Mucosa of rectum (tissue), 2 donors: Measurements from ENCODE around the gene PRPF6.
A peak's percentile ranks its signal among the peaks of the same experiment; 100 is the strongest.

ENCODE experiments used
- H3K27ac ChIP-seq, 2 donors: one replicate each; pipeline ENCODE4 v1.7.0; 2013; ENCODE audit warnings: inconsistent platforms in 2 of 2, low read depth in 2 of 2, low read length in 2 of 2
- H3K27me3 ChIP-seq, 2 donors: one replicate each; pipeline ENCODE4 v1.7.0; 2013; ENCODE audit warnings: low read length in 2 of 2; ENCODE audit not compliant: control insufficient read depth in 2 of 2, insufficient read depth in 2 of 2
- H3K36me3 ChIP-seq, 2 donors: one replicate each; pipeline ENCODE4 v1.7.0; 2013; ENCODE audit warnings: low read length in 2 of 2; ENCODE audit not compliant: control insufficient read depth in 2 of 2, insufficient read depth in 2 of 2
- H3K4me1 ChIP-seq, 2 donors: one replicate each; pipeline ENCODE4 v1.7.0; 2013; ENCODE audit warnings: low read length in 2 of 2, mild to moderate bottlenecking in 1 of 2; ENCODE audit not compliant: control insufficient read depth in 2 of 2, insufficient read depth in 2 of 2
- H3K4me3 ChIP-seq, 2 donors: one replicate each; pipeline ENCODE4 v1.7.0; 2013; ENCODE audit warnings: low read length in 2 of 2
- H3K9ac ChIP-seq, 2 donors: one replicate each; pipeline ENCODE4 v1.7.0; 2013; ENCODE audit warnings: low read length in 2 of 2, low read depth in 1 of 2, mild to moderate bottlenecking in 1 of 2
- H3K9me3 ChIP-seq, 2 donors: one replicate each; pipeline ENCODE4 v1.7.0; 2013; ENCODE audit warnings: low read length in 2 of 2; ENCODE audit not compliant: control insufficient read depth in 2 of 2
- donor health status: healthy.
- donor health status: Normal muscosa, but diverticular disease.

PRPF6 gene

GRCh38 chr20:64035933-64036345 is 55.0 kb downstream of the PRPF6 start, which contains the start of gene C20orf204:
Gene C20orf204 (plus strand): TSS chr20:64036182. CDS start chr20:64036324, 142 bp downstream.
- Histone ChIP-seq H3K4me1 (peaks cover 10 to 14% of the 10 kb centered on the region in 2 donors), H3K9ac (no peak within 1 kb of the TSS), H3K9me3 (no peaks in the 10 kb centered on the region), H3K36me3 (peaks cover 24 to 32% of the 10 kb centered on the region in 2 donors), H3K27ac (no peak within 1 kb of the TSS), H3K4me3 (no peak within 1 kb of the TSS), H3K27me3 (peaks cover 21 to 53% of the 10 kb centered on the region in 2 donors)

DNA sequence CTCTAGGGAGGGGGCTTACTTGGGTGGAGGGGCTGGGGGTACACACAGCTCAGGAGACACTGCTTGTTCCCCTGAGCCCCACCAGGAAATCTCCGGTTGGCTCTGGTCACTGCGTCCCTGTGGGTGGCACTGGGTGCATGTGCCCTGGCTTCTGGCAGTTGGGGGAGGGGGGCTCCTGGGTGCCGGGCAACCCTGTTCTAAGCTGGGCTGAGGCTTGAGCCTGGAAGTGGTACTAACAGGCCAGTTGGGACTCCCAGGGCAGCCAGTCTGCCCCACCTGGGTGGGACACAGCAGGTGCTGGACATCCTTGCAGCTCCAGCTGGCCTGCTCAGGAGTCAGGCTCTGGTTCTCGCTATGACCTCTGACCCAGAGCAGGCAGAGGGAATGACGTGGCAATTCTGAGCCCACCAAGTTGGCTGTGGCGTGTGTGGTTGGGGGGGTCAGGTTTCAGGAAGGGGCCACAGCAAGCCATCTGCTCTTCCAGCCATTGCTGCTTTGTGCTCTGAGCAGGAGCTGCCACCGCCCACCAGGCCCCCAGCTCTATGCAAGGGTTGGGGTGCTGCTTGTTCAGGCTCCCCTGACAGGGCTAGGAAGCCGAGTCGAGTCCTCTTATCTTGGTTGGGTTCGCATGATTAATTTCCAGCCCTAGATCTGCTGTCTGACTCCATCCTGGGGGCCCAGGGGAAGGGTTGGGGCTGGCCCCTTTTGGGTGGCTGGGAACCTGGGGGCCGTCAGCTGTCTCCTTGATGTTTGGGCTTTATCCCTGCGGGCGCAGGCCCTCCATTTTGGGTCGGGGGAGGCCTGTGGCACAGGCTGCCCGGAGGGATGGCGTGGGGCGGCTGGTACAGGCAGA is 55.6 kb downstream of the PRPF6 start:
- Histone ChIP-seq H3K36me3 (peaks cover 24 to 32% of the 10 kb centered on the region in 2 donors), H3K4me3 (no peak overlapping the region), H3K27ac (no peak overlapping the region), H3K9ac (no peak overlapping the region), H3K9me3 (no peaks in the 10 kb centered on the region), H3K4me1 (peaks cover 10 to 13% of the 10 kb centered on the region in 2 donors), H3K27me3 (peaks cover 26 to 57% of the 10 kb centered on the region in 2 donors)

DNA sequence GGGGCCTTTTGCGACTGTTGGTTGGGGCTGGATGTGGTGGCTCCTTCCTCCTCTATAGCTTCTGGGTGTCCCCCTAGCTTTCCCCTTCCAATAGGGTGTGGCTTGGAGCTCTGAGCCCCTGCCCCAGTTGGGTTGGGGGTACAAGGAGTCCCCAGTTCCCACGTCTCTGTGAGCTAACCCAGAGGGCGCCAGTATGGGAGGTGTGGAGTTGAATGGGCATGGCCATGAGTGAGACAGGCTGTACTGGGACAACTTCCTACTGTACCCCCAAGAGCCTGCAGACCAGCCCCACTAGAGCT is 56.2 kb downstream of the PRPF6 start:
- peaks cover 27 to 62% of the 10 kb centered on the region in 2 donors for H3K27me3 ChIP-seq
- no peak overlapping the region for H3K27ac ChIP-seq
- no peaks in the 10 kb centered on the region for H3K9me3 ChIP-seq
- H3K4me3 ChIP-seq: no peak overlapping the region
- H3K9ac ChIP-seq: no peak overlapping the region
- peaks cover 10 to 13% of the 10 kb centered on the region in 2 donors for H3K4me1 ChIP-seq
- peaks cover 19 to 27% of the 10 kb centered on the region in 2 donors for H3K36me3 ChIP-seq

DNA sequence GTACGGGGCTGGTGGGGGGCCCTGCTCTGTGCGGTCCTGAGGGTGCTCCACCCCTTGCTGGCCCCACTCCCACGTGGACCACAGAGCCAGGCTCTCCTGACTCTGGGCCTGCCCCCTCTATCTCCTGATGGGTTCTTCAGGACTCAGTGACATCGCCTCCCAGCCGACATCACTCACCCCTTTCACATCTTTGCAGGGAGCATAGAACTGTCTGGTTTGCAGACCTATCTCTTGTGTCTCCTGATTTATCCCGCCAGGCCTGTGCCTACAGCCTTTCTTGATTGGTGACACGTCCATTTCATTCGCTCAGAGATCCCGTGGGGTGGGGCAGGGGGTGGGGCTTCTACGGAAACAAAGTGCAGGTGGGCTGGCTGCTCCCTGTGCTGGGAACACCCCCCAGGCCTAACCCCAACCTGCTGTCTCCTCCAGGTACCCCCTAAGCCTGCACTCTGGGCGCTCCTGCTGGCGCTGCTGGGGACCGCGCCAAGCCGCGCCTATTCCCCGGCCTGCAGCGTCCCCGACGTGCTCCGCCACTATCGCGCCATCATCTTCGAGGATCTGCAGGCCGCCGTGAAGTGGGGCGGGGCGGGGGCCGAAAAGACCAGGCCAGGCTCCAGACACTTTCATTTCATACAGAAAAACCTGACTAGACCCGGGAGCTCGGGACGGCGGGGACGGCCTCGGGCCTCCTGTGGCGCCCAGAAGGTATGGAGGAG is 56.7 kb downstream of the PRPF6 start:
- Histone ChIP-seq H3K27ac (no peak overlapping the region), H3K4me3 (no peak overlapping the region), H3K4me1 (peaks cover 10 to 15% of the 10 kb centered on the region in 2 donors), H3K9me3 (no peaks in the 10 kb centered on the region), H3K36me3 (peaks cover 14 to 22% of the 10 kb centered on the region in 2 donors), H3K9ac (no peak overlapping the region), H3K27me3 (peaks cover 28 to 61% of the 10 kb centered on the region in 2 donors)

DNA sequence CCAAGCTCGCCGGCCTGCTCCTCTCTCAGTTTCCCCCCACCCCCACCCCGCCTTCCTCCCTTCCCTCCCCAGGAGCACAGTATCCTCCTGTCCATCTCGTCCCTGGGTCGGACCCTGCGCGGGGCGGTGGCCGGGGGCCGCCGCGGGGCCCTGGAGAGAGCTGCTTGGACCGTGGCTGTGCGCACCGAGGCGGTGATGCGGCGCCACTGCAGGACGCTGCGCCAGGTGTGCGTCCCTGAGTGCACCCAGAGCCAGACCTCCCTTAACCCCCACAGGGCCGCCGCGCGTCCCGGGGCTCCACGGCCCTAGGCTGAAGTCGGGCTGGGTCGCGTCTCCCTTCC is 57.3 kb downstream of the PRPF6 start:
- no peaks in the 10 kb centered on the region for H3K9me3 ChIP-seq
- H3K27me3 ChIP-seq: peaks cover 28 to 59% of the 10 kb centered on the region in 2 donors
- peaks cover 9 to 16% of the 10 kb centered on the region in 2 donors for H3K36me3 ChIP-seq
- H3K9ac ChIP-seq: no peak overlapping the region
- peak overlapping the region in 1 of 2 donors; percentile 57 for H3K4me3 ChIP-seq
- peaks cover 10 to 15% of the 10 kb centered on the region in 2 donors for H3K4me1 ChIP-seq
- H3K27ac ChIP-seq: peak overlapping the region in 1 of 2 donors; percentile 32

GRCh38 chr20:64038565-64039292 is 57.8 kb downstream of the PRPF6 start:
- Histone ChIP-seq H3K4me1 (peaks cover 10 to 15% of the 10 kb centered on the region in 2 donors), H3K9me3 (no peaks in the 10 kb centered on the region), H3K9ac (peak overlapping the region in 1 of 2 donors; percentile 16), H3K27ac (peak overlapping the region; percentile 15 to 32), H3K4me3 (peak overlapping the region; percentile 48 to 57), H3K36me3 (peaks cover 7 to 13% of the 10 kb centered on the region in 2 donors), H3K27me3 (peaks cover 31 to 59% of the 10 kb centered on the region in 2 donors)

DNA sequence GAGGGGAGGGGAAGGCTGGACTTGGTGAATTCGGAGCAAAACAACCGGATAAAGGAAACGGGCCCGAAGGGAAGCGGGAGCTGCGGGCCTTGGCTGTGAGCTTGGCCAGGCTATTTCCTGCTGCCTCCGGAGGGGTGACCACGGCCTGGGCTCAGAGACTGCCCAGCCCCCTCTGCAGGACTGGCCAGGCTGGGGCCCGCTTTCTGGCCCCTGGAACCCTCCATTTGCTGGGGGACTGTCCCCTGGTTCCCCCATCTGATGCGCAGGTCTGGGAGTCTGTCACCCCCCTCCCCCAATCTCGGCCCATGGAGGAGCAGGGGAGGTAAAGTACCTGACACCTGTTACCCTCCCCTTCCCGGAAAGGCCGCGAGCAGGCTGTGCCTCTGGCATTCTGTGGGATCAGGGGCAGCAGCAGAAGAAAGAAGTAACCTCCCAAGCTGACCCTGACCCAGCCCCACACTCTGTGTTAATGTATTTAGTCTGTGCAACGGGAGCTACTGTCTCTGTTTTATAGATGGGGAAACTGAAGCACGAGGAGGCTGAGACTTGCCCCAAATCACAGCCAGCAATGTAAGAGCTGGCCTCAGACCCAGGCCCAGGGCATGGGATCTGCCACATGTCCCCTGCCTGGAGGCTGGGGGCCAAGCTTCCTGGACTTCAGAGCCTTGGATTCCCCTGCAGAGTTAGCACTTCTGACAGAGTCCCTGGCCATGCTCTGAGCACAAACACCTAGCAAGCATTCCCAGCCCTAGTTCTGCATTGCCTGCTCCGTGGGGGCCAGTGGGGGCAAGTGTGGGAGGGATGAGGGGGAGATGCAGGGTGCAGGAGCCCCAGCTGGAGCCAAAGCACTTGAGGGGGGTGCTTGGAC is 58.6 kb downstream of the PRPF6 start:
- peak overlapping the region in 1 of 2 donors; percentile 16 for H3K9ac ChIP-seq
- H3K4me3 ChIP-seq: peak overlapping the region; percentile 15 to 57
- H3K27ac ChIP-seq: peak overlapping the region in 1 of 2 donors; percentile 32
- peaks cover 7 to 12% of the 10 kb centered on the region in 2 donors for H3K4me1 ChIP-seq
- H3K36me3 ChIP-seq: peaks cover 7% of the 10 kb centered on the region in 2 donors
- H3K9me3 ChIP-seq: no peaks in the 10 kb centered on the region
- H3K27me3 ChIP-seq: peaks cover 34 to 56% of the 10 kb centered on the region in 2 donors

DNA sequence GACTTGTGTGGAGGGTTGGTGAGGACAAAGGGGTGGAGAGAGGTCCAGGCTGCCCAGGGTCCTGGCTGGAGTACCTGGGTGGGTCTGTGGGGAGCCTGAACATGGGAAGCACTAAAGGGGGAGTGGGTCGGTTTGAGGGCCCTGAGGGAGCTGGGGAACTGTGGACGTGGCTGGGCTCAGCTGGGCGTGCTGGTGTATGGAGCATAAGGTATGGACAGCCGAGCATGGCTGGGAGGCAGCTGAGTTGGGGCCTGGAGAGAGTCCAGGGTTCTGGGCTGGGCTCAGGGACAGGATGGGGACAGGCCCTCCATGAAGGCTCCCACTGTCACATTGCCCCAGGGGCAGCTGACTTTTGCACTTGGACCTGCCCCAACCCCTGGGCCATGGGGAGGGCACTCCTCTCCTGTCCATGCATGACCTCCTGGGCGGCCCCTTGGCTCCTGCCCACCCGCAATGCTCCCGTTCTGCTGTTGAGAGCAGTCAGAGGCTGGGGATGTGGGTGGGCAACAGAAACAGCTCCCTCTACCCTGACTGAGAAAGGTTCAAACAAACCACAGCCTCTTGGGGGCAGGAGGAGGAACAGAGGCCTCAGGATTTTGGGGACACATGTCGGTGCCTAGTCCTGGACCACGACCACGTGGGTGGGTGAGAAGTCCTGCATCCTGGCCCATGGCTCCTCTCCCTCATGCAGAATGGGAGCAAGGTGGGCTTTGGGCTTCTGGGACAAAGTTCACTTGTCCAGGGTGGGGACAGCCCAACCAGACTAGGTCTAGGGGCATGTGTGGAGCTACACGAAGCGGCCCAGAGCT is 59.5 kb downstream of the PRPF6 start:
- Histone ChIP-seq H3K27ac (no peak overlapping the region), H3K4me1 (peaks cover 7 to 12% of the 10 kb centered on the region in 2 donors), H3K4me3 (no peak overlapping the region), H3K36me3 (peaks cover 0 to under 1% of the 10 kb centered on the region in 2 donors), H3K27me3 (peaks cover 38 to 55% of the 10 kb centered on the region in 2 donors), H3K9ac (no peak overlapping the region), H3K9me3 (no peaks in the 10 kb centered on the region)
